ENCODE measurements around the gene OBP2A. TPM values are rescaled to one million over a fixed set of nuclear protein-coding genes. Genes with fewer than 3 reads are reported as not detected.

Gene OBP2A
- polyA plus RNA-seq, 1 donor (not counting 4 experiments of a cell fraction or from before 2014, with no cell fraction given): not detected

DNA sequence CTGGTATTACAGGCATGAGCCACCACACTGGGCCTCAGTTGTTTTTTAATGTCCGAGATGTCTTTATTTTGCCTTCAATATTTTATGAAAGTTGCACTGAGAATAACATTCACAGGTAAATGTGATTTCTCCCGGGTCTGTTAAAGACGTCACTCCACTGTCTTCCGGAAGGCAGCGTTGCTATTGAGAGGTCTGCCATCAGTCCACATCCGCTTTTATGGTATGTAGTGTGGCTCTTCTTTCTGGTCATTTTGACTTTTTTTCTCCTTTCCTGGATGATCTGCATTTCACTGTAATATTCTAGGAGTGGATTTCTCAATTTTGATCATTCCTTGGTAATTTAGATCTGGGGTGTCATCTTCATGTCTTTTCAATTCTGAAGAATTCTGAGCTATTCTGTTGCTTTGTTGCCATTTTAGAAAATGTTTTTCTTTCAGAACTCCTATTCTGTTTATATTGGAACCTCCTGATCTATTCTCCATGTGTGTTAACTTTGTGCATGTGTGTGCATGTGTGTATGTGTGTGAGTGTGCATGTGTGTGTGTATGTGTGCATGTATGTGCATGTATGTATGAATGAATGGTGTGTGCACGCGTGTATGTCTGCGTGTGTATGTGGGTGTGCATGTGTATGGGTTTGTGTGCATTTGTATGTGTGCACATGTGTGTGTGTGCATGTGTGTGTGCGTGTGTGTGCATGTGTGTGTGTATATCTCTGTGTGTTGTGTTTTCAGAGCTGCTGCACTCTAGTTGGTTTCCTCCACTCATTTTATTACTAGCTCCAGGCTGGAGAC is 26.6 kb upstream of the OBP2A start:
- Histone ChIP-seq H3K79me2 (ENCODE audit: control insufficient read depth, insufficient read depth, low read length) (no peaks in the 10 kb centered on the region), H3K4me1 (ENCODE audit: control insufficient read depth, extremely low read depth, insufficient read depth, low read length) (peaks cover 2% of the 10 kb centered on the region), H3K27me3 (ENCODE audit: control insufficient read depth, extremely low read depth, insufficient read depth, low read length) (peaks cover 4% of the 10 kb centered on the region), H3K9me3 (ENCODE audit: control insufficient read depth, low read depth, low read length) (no peaks in the 10 kb centered on the region), H3K4me3 (ENCODE audit: control insufficient read depth in 2 of 3, extremely low read depth in 1 of 3, insufficient read depth in 2 of 3, low read depth in 1 of 3, low read length in 3 of 3) (no peak overlapping the region), H3K4me2 (ENCODE audit: control insufficient read depth, extremely low read depth, insufficient read depth, low read depth, low read length) (no peak overlapping the region), H3K9me1 (ENCODE audit: control insufficient read depth, extremely low read depth, insufficient read depth, low read length) (no peaks in the 10 kb centered on the region), H3K27ac (ENCODE audit: control insufficient read depth, insufficient read depth, low read length) (no peak overlapping the region), H2AFZ (ENCODE audit: control insufficient read depth, low read length) (no peak overlapping the region), H4K20me1 (ENCODE audit: control insufficient read depth, extremely low read depth, insufficient read depth, low read length) (no peaks in the 10 kb centered on the region), H3K9ac (ENCODE audit: control insufficient read depth, extremely low read depth, insufficient read depth, low read length) (no peak overlapping the region), H3K36me3 (ENCODE audit: control insufficient read depth in 2 of 2, extremely low read depth in 1 of 2, insufficient read depth in 2 of 2, low read length in 2 of 2) (no peaks in the 10 kb centered on the region)
- no peak for TF ChIP-seq EZH2 (IDR thresholded peaks at IDR 0.05; ENCODE audit: low read length)
- TF ChIP-seq, protein P1, sequence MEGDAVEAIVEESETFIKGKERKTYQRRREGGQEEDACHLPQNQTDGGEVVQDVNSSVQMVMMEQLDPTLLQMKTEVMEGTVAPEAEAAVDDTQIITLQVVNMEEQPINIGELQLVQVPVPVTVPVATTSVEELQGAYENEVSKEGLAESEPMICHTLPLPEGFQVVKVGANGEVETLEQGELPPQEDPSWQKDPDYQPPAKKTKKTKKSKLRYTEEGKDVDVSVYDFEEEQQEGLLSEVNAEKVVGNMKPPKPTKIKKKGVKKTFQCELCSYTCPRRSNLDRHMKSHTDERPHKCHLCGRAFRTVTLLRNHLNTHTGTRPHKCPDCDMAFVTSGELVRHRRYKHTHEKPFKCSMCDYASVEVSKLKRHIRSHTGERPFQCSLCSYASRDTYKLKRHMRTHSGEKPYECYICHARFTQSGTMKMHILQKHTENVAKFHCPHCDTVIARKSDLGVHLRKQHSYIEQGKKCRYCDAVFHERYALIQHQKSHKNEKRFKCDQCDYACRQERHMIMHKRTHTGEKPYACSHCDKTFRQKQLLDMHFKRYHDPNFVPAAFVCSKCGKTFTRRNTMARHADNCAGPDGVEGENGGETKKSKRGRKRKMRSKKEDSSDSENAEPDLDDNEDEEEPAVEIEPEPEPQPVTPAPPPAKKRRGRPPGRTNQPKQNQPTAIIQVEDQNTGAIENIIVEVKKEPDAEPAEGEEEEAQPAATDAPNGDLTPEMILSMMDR (optimal IDR thresholded peaks at IDR 0.05 in 1 of 3, IDR thresholded peaks at IDR 0.05 in 1 of 3, conservative IDR thresholded peaks at IDR 0.05 in 1 of 3; ENCODE audit: extremely low read depth in 1 of 3, insufficient read depth in 2 of 3, low read length in 3 of 3): no peak
- FAIRE-seq: no peak
- no peak for DNase-seq (ENCODE audit: low read depth, low spot score)
- dilution Hi-C loops (cut with MboI; ENCODE audit: extremely low pct_ligation_motif_present, low sequenced_read_pairs): no loop called here

DNA sequence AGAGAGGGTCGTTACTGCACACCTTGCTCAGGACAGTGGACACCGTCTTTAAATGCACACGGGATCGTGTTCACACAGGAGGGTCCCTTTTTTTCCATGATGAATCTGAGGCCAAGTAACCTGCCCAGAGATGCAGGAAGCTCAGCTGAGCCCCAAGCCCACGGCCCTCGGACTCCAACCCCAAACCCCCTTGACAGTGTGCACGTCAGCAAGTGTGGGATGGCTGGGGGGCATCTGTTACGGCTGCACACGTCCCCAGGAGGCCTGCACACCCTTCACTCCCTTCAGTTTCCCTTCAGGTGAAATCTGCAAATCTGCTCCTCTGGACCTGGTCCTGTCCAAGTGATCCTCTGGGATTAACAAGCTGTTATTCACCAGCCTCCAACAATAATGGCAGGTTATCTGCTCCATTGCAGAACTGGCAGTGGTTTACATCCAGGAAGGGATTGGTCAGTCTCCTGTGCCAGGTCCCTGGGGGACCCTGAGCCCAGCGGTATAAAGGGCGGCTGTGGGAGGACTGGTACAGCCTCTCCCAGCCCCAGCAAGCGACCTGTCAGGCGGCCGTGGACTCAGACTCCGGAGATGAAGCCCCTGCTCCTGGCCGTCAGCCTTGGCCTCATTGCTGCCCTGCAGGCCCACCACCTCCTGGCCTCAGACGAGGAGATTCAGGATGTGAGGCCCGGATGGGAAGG is 24.9 kb upstream of the OBP2A start, which contains the start of gene LCN1:
TSS of gene LCN1 (plus strand) at position 525 of the 692 bp plus-strand sequence. CDS start at position 583, 58 bp downstream.
- no peak for TF ChIP-seq EZH2 (IDR thresholded peaks at IDR 0.05; ENCODE audit: low read length)
- TF ChIP-seq, protein P1 (optimal IDR thresholded peaks at IDR 0.05 in 1 of 3, IDR thresholded peaks at IDR 0.05 in 1 of 3, conservative IDR thresholded peaks at IDR 0.05 in 1 of 3; ENCODE audit: extremely low read depth in 1 of 3, insufficient read depth in 2 of 3, low read length in 3 of 3): no peak
- Histone ChIP-seq H2AFZ (ENCODE audit: control insufficient read depth, low read length) (no peak within 1 kb of the TSS), H3K9me1 (ENCODE audit: control insufficient read depth, extremely low read depth, insufficient read depth, low read length) (no peaks in the 10 kb centered on the region), H3K27me3 (ENCODE audit: control insufficient read depth, extremely low read depth, insufficient read depth, low read length) (peaks cover 4% of the 10 kb centered on the region), H3K4me2 (ENCODE audit: control insufficient read depth, extremely low read depth, insufficient read depth, low read depth, low read length) (no peak within 1 kb of the TSS), H3K9me3 (ENCODE audit: control insufficient read depth, low read depth, low read length) (no peaks in the 10 kb centered on the region), H3K27ac (ENCODE audit: control insufficient read depth, insufficient read depth, low read length) (no peak within 1 kb of the TSS), H3K4me3 (ENCODE audit: control insufficient read depth in 2 of 3, extremely low read depth in 1 of 3, insufficient read depth in 2 of 3, low read depth in 1 of 3, low read length in 3 of 3) (no peak within 1 kb of the TSS), H4K20me1 (ENCODE audit: control insufficient read depth, extremely low read depth, insufficient read depth, low read length) (no peaks in the 10 kb centered on the region), H3K36me3 (ENCODE audit: control insufficient read depth in 2 of 2, extremely low read depth in 1 of 2, insufficient read depth in 2 of 2, low read length in 2 of 2) (no peaks in the 10 kb centered on the region), H3K4me1 (ENCODE audit: control insufficient read depth, extremely low read depth, insufficient read depth, low read length) (peaks cover 2% of the 10 kb centered on the region), H3K79me2 (ENCODE audit: control insufficient read depth, insufficient read depth, low read length) (no peaks in the 10 kb centered on the region), H3K9ac (ENCODE audit: control insufficient read depth, extremely low read depth, insufficient read depth, low read length) (no peak within 1 kb of the TSS)
- no peak for DNase-seq (ENCODE audit: low read depth, low spot score)
- dilution Hi-C loops (cut with MboI; ENCODE audit: extremely low pct_ligation_motif_present, low sequenced_read_pairs): no loop called here
- no peak for FAIRE-seq
